GM12892 (cell line): Measurements from ENCODE around the gene SLC12A4.

Experiments used
- POLR2AphosphoS5 ChIP-seq: IDR thresholded peaks from 2 replicates; pipeline ENCODE4 v1.6.1; 2011; ENCODE audit warnings: low read depth, low read length, control low read depth
- TAF1 ChIP-seq: IDR thresholded peaks from 2 replicates; pipeline ENCODE4 v1.6.1; 2011; ENCODE audit warnings: low read depth, mild to moderate bottlenecking, control low read depth, low read length, borderline replicate concordance

GRCh38 chr16:67992661-67993206, 24.3 kb upstream of the SLC12A4 start:
- no peak for TF ChIP-seq POLR2AphosphoS5
- TF ChIP-seq TAF1 = no peak
